Neural cell (in vitro differentiated cells): ENCODE data around the gene STUM. TPM values are rescaled to one million over a fixed set of nuclear protein-coding genes. Genes with fewer than 3 reads are reported as not detected.

Source experiments
- H2AFZ ChIP-seq: fragments of 200-600, 300-800 bp; sonication (generic), shearing (Covaris generic); 2 replicates; pipeline ENCODE4 v1.6.0; 2014; ENCODE audit warnings: low read depth, mild to moderate bottlenecking, antibody characterized with exemption, low read length, moderate library complexity
- H3F3A ChIP-seq: fragments of 200-600 bp; shearing (Covaris generic); 2 replicates; pipeline ENCODE4 v1.6.1; 2016; ENCODE audit warnings: mild to moderate bottlenecking, moderate library complexity, mixed read lengths, antibody characterized with exemption, low read length; ENCODE audit not compliant: insufficient read depth, poor library complexity, severe bottlenecking
- H3K27ac ChIP-seq: fragments of 200-600, 300-800 bp; sonication (generic), shearing (Covaris generic); 2 replicates; pipeline ENCODE4 v1.5.1; 2014; ENCODE audit warnings: mild to moderate bottlenecking, low read length, moderate library complexity
- H3K27me3 ChIP-seq: fragments of 300-800, 200-600 bp; sonication (generic), shearing (Covaris generic); 2 replicates; pipeline ENCODE4 v1.6.0; 2014; ENCODE audit warnings: mild to moderate bottlenecking, low read depth, low read length, moderate library complexity; ENCODE audit not compliant: insufficient read depth
- H3K36me3 ChIP-seq: fragments of 300-800, 200-600 bp; sonication (generic), shearing (Covaris generic); 2 replicates; pipeline ENCODE4 v1.5.1; 2014; ENCODE audit warnings: mild to moderate bottlenecking, antibody characterized with exemption, low read length, moderate library complexity; ENCODE audit not compliant: insufficient read depth
- H3K4me2 ChIP-seq: fragments of 300-800, 200-600 bp; sonication (generic), shearing (Covaris generic); 2 replicates; pipeline ENCODE4 v1.6.0; 2014; ENCODE audit warnings: mild to moderate bottlenecking, low read length
- H3K4me3 ChIP-seq: fragments of 300-800, 200-600 bp; sonication (generic), shearing (Covaris generic); 2 replicates; pipeline ENCODE4 v1.5.1; 2014; ENCODE audit warnings: mild to moderate bottlenecking, low read length, moderate library complexity
- H3K79me2 ChIP-seq: fragments of 200-600 bp; shearing (Covaris generic); replicated peaks from 2 replicates; pipeline ENCODE4 v1.6.0; 2014; ENCODE audit warnings: mild to moderate bottlenecking, low read length, moderate library complexity; ENCODE audit not compliant: insufficient read depth
- H3K9ac ChIP-seq: fragments of 300-800, 200-600 bp; sonication (generic), shearing (Covaris generic); 2 replicates; pipeline ENCODE4 v1.6.1; 2016; ENCODE audit warnings: mild to moderate bottlenecking, low read length, mixed read lengths
- H3K9me2 ChIP-seq: fragments of 200-600 bp; shearing (Covaris generic); 2 replicates; pipeline ENCODE4 v1.6.1; 2016; ENCODE audit warnings: mild to moderate bottlenecking, low read length, mixed read lengths; ENCODE audit not compliant: insufficient read depth
- H3K9me3 ChIP-seq: fragments of 200-600, 300-800 bp; sonication (generic), shearing (Covaris generic); 2 replicates; pipeline ENCODE4 v1.6.1; 2016; ENCODE audit warnings: mild to moderate bottlenecking, mixed run types, low read length, moderate library complexity, mixed read lengths
- H4K20me1 ChIP-seq: fragments of 200-600 bp; shearing (Covaris generic); 2 replicates; pipeline ENCODE4 v1.6.1; 2016; ENCODE audit warnings: mild to moderate bottlenecking, mixed run types; ENCODE audit not compliant: insufficient read depth
- CTCF ChIP-seq: fragments of 450-650 bp; IDR thresholded peaks from 2 replicates; pipeline ENCODE4 v1.5.1; 2014; ENCODE audit warnings: antibody characterized with exemption, mild to moderate bottlenecking, moderate library complexity; ENCODE audit not compliant: poor library complexity, severe bottlenecking
- EP300 ChIP-seq: fragments of 450-650 bp; conservative IDR thresholded peaks from 2 replicates; pipeline ENCODE4 v1.6.1; 2014; ENCODE audit warnings: antibody characterized with exemption, mild to moderate bottlenecking, moderate library complexity; ENCODE audit not compliant: poor library complexity, severe bottlenecking
- EZH2 ChIP-seq: fragments of 200-600, 300-800 bp; shearing (Covaris generic), sonication (generic); IDR thresholded peaks from 2 replicates; pipeline ENCODE4 v1.6.1; 2014; ENCODE audit warnings: antibody characterized with exemption, low read length, borderline replicate concordance, mild to moderate bottlenecking; ENCODE audit not compliant: insufficient read depth, poor library complexity, severe bottlenecking
- MXI1 ChIP-seq: fragments of 450-650 bp; conservative IDR thresholded peaks from 2 replicates; pipeline ENCODE4 v1.6.1; 2014; ENCODE audit warnings: antibody characterized with exemption, mild to moderate bottlenecking; ENCODE audit not compliant: poor library complexity, severe bottlenecking
- POLR2AphosphoS5 ChIP-seq: IDR thresholded peaks from 2 replicates; pipeline ENCODE4 v1.6.1; 2012
- RAD21 ChIP-seq: fragments of 450-650 bp; conservative IDR thresholded peaks from 2 replicates; pipeline ENCODE4 v1.6.1; 2014; ENCODE audit warnings: antibody characterized with exemption, mild to moderate bottlenecking, moderate library complexity
- REST ChIP-seq: IDR thresholded peaks from 2 replicates; pipeline ENCODE4 v1.6.1; 2012; ENCODE audit warnings: borderline replicate concordance
- SMC3 ChIP-seq: fragments of 450-650 bp; conservative IDR thresholded peaks from 2 replicates; pipeline ENCODE4 v1.6.1; 2014; ENCODE audit warnings: antibody characterized with exemption, mild to moderate bottlenecking, moderate library complexity; ENCODE audit not compliant: poor library complexity
- TAF1 ChIP-seq: IDR thresholded peaks from 2 replicates; pipeline ENCODE4 v1.6.1; 2012; ENCODE audit warnings: low read depth
- polyA plus RNA-seq: library from polyadenylated mRNA; depleted of rRNA; stranded (reverse); fragments of >200 nt; gene quantifications from 2 replicates; pipeline ENCODE4 v1.2.3, GENCODE V29; 2014

STUM gene
- polyA plus RNA-seq, 1 donor from 2014 or later: 0.52 TPM

GRCh38 chr1:226545836-226546596 is 2.5 kb upstream of the STUM start:
- TF ChIP-seq POLR2AphosphoS5 (no peak), EZH2 (no peak), SMC3 (no peak), TAF1 (no peak), EP300 (no peak), CTCF (no peak), REST (no peak), RAD21 (no peak)
- H3K27ac ChIP-seq: no peak overlapping the region

GRCh38 chr1:226546926-226547325 is 1.6 kb upstream of the STUM start:
- Histone ChIP-seq H3K4me3 (no peak overlapping the region), H3K9me2 (no peaks in the 10 kb centered on the region), H3K27ac (no peak overlapping the region), H3F3A (no peaks in the 10 kb centered on the region), H3K36me3 (no peaks in the 10 kb centered on the region), H3K4me2 (no peak overlapping the region), H3K79me2 (no peaks in the 10 kb centered on the region), H2AFZ (no peak overlapping the region), H4K20me1 (no peaks in the 10 kb centered on the region), H3K9me3 (no peaks in the 10 kb centered on the region), H3K9ac (no peak overlapping the region), H3K27me3 (peaks cover 41% of the 10 kb centered on the region)
- TF ChIP-seq EZH2 (no peak), RAD21 (no peak), POLR2AphosphoS5 (no peak), SMC3 (no peak), EP300 (no peak), MXI1 (no peak), REST (no peak), TAF1 (no peak), CTCF (no peak)

More at GRCh38 chr1:226545836-226546596, 2.5 kb upstream of the STUM start:
- H3K9me3 ChIP-seq: no peaks in the 10 kb centered on the region
- no peak overlapping the region for H3K4me3 ChIP-seq
- no peak overlapping the region for H3K4me2 ChIP-seq
- no peaks in the 10 kb centered on the region for H3K79me2 ChIP-seq
- H3F3A ChIP-seq: no peaks in the 10 kb centered on the region
- H3K9ac ChIP-seq: no peak overlapping the region
- peaks cover 32% of the 10 kb centered on the region for H3K27me3 ChIP-seq
- no peaks in the 10 kb centered on the region for H3K36me3 ChIP-seq
- H2AFZ ChIP-seq: no peak overlapping the region
- H4K20me1 ChIP-seq: no peaks in the 10 kb centered on the region
- H3K9me2 ChIP-seq: no peaks in the 10 kb centered on the region
